ENCODE results near the gene NCCRP1. TPM values are rescaled to one million over a fixed set of nuclear protein-coding genes. Genes with fewer than 3 reads are reported as not detected.

NCCRP1 gene
- total and polyA plus RNA-seq, 8 donors: 0.37 to 40.6 TPM; not detected in 6

DNA sequence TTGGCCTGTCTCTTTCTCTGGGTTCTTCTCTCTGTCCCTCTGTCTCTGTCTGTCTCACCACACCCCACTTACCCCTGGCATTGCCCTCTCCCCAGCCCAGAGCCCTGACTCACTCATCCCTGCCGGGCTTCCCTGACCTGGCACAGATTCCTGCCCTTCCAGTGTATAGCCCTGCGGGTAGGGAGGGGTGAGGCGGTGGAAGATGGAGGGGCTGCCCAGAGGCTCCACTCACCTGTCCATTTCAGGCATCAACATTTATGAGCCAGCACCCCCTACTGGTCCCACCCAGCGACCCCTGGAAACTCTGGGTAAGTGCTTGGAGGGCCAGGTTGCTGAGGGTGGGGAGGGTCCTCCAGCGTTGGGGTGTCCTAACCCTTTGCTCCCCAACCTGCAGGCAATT is 1.0 kb downstream of the NCCRP1 start:
- Histone ChIP-seq H3K36me3 (no peaks in the 10 kb centered on the region), H3K27me3 (peaks cover 0 to 88% (median 47%) of the 10 kb centered on the region in 3 donors), H3K4me1 (peaks cover 7 to 25% (median 23%) of the 10 kb centered on the region in 4 donors), H3K4me3 (no peak overlapping the region), H3K9me3 (no peaks in the 10 kb centered on the region), H3K27ac (no peak overlapping the region)
- 44 to 50% (median 45%) methylated on average over 4 to 5 of the region's 5 CpGs for WGBS, 5 donors
- TF ChIP-seq, protein P1, sequence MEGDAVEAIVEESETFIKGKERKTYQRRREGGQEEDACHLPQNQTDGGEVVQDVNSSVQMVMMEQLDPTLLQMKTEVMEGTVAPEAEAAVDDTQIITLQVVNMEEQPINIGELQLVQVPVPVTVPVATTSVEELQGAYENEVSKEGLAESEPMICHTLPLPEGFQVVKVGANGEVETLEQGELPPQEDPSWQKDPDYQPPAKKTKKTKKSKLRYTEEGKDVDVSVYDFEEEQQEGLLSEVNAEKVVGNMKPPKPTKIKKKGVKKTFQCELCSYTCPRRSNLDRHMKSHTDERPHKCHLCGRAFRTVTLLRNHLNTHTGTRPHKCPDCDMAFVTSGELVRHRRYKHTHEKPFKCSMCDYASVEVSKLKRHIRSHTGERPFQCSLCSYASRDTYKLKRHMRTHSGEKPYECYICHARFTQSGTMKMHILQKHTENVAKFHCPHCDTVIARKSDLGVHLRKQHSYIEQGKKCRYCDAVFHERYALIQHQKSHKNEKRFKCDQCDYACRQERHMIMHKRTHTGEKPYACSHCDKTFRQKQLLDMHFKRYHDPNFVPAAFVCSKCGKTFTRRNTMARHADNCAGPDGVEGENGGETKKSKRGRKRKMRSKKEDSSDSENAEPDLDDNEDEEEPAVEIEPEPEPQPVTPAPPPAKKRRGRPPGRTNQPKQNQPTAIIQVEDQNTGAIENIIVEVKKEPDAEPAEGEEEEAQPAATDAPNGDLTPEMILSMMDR (IDR thresholded peaks at IDR 0.05): no peak
- TF ChIP-seq POLR2AphosphoS5 (IDR thresholded peaks at IDR 0.05): no peak
- no peak for TF ChIP-seq POLR2A (IDR thresholded peaks at IDR 0.05)
- no peak for TF ChIP-seq EP300 (IDR thresholded peaks at IDR 0.05)
- no peak for DNase-seq
- intact Hi-C loops (cut with DNase I; ENCODE audit: low total_unique reads): no loop called here

DNA sequence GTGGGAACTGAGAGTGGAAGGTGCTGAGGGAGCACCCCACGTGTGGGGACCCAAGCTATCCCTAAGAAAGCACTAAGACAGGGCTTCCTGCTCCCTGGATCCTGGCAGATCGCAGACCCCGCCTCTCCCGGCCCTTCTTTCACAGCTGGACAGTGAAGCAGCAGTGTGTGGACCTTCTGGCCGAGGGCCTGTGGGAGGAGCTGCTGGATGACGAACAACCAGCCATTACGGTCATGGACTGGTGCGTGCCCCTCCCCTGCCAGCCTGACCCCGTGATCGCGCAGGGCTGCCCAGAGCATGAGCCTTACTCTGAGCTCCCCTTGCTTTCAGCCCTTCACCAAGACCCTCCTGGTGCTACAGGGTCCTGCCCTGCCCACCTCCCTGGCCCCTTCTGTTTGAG is 2.3 kb downstream of the NCCRP1 start:
- H3K4me1 ChIP-seq: peaks cover 7 to 30% (median 26%) of the 10 kb centered on the region in 4 donors
- DNase-seq: peak; percentile 34 to 75
- TF ChIP-seq, protein P1 (IDR thresholded peaks at IDR 0.05): no peak
- TF ChIP-seq POLR2AphosphoS5 (IDR thresholded peaks at IDR 0.05): no peak
- no peak for TF ChIP-seq EP300 (IDR thresholded peaks at IDR 0.05)
- TF ChIP-seq POLR2A (IDR thresholded peaks at IDR 0.05): no peak
- H3K27me3 ChIP-seq: peaks cover 0 to 97% (median 59%) of the 10 kb centered on the region in 3 donors
- H3K9me3 ChIP-seq: no peaks in the 10 kb centered on the region
- H3K4me3 ChIP-seq: no peak overlapping the region
- WGBS, 5 donors: 31 to 63% (median 40%) methylated on average over 4 to 11 of the region's 11 CpGs
- no peak overlapping the region for H3K27ac ChIP-seq
- intact Hi-C loops (cut with DNase I; ENCODE audit: low total_unique reads): no loop called here
- H3K36me3 ChIP-seq: no peaks in the 10 kb centered on the region

DNA sequence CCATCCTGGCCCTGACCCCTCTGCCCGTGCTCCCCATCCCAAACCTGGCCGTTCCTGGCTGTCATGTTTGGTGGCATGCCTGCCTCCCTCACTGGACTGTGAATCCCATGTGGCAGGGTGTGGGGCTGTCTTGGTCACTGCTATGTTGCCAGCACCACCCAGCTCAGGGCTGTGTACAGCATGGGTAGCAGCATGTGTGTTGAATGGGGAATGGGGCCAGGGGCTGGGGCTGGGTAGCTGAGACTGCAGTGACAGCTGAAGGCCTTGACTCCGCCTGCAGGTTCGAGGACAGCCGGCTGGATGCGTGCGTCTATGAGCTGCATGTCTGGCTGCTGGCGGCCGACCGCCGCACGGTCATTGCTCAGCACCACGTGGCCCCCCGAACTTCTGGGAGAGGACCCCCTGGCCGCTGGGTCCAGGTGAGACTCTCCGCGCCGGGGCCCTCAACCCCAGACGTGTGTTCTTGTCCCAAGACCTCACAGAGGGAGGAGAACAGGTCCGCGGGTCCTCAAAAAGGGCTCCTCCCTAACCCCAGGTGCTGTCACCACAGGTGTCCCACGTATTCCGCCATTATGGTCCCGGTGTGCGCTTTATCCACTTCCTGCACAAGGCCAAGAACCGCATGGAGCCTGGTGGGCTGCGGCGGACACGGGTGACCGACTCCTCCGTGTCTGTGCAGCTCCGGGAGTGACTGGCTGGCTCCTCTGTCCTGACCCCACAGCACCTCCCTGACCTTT is 3.5 kb downstream of the NCCRP1 start:
- H3K9me3 ChIP-seq: no peaks in the 10 kb centered on the region
- no peak overlapping the region for H3K27ac ChIP-seq

DNA sequence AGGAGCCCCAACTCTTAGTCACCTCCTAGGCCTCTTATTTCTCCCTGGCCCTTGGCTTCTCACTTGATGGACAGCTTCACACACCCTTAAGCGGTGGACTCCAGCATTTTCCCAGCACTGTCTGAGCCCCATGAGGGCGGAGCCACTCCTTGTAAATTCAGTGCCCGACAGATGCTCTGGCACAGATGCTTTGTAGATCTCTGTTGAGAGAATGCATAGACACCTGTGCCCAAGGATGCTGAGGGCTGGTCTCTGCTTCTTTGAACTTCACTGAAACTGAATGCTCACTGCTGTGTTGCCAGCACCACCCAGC is 4.0 kb downstream of the NCCRP1 start:
- 69 to 91% (median 89%) methylated on average over 3 of the region's 3 CpGs for WGBS, 5 donors
- Histone ChIP-seq H3K27ac (no peak overlapping the region), H3K9me3 (no peaks in the 10 kb centered on the region), H3K4me3 (no peak overlapping the region), H3K36me3 (no peaks in the 10 kb centered on the region), H3K4me1 (peaks cover 7 to 37% (median 23%) of the 10 kb centered on the region in 4 donors), H3K27me3 (peaks cover 0 to 95% (median 61%) of the 10 kb centered on the region in 3 donors)
- intact Hi-C loops (cut with DNase I; ENCODE audit: low total_unique reads): no loop called here
- no peak for TF ChIP-seq POLR2AphosphoS5 (IDR thresholded peaks at IDR 0.05)
- no peak for TF ChIP-seq POLR2A (IDR thresholded peaks at IDR 0.05)
- no peak for TF ChIP-seq EP300 (IDR thresholded peaks at IDR 0.05)
- no peak for DNase-seq

More for the DNA sequence above, 3.5 kb downstream of the NCCRP1 start:
- TF ChIP-seq, protein P1 (IDR thresholded peaks at IDR 0.05): no peak
- TF ChIP-seq POLR2AphosphoS5 (IDR thresholded peaks at IDR 0.05) (no peak), POLR2A (IDR thresholded peaks at IDR 0.05) (no peak), EP300 (IDR thresholded peaks at IDR 0.05) (no peak)
- peaks cover 0 to 99% (median 62%) of the 10 kb centered on the region in 3 donors for H3K27me3 ChIP-seq
- H3K36me3 ChIP-seq: no peaks in the 10 kb centered on the region
- no peak overlapping the region for H3K4me3 ChIP-seq
- 86 to 92% (median 89%) methylated on average over 19 to 32 of the region's 32 CpGs for WGBS, 5 donors
- peaks cover 7 to 40% (median 27%) of the 10 kb centered on the region in 4 donors for H3K4me1 ChIP-seq
- intact Hi-C loops (cut with DNase I; ENCODE audit: low total_unique reads): no loop called here
- DNase-seq: no peak

DNA sequence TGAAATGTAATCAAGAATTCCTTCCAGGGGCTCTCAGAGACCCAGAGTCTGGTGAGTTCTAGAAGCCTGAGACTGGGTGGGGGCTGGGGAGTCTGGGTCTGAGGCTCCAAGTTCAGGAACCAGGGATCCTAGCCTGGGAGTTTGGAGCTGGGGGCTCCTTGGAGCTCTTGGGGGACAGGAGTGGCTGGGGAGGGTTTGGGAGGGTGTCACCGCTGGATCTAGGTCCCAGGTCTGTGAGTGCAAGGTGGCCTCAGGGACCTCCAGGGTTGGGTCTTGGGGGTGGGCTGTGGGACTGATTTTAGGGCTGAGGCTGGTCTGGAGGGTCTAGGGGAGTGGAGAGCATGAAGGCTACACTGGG is 6.2 kb downstream of the NCCRP1 start:
- intact Hi-C loops (cut with DNase I; ENCODE audit: low total_unique reads): no loop called here
- H3K4me1 ChIP-seq: peaks cover 0 to 20% (median 13%) of the 10 kb centered on the region in 4 donors
- 93 to 100% (median 97%) methylated on average over 1 of the region's 1 CpG; no CpG with 5 or more reads in 1 of the 5 donors for WGBS, 5 donors
- H3K27me3 ChIP-seq: peaks cover 0 to 73% (median 39%) of the 10 kb centered on the region in 3 donors
- no peak for DNase-seq
- H3K4me3 ChIP-seq: no peak overlapping the region
- H3K9me3 ChIP-seq: no peaks in the 10 kb centered on the region
- no peaks in the 10 kb centered on the region for H3K36me3 ChIP-seq
- TF ChIP-seq, protein P1 (IDR thresholded peaks at IDR 0.05): no peak
- no peak for TF ChIP-seq POLR2AphosphoS5 (IDR thresholded peaks at IDR 0.05)
- TF ChIP-seq POLR2A (IDR thresholded peaks at IDR 0.05): no peak
- no peak for TF ChIP-seq EP300 (IDR thresholded peaks at IDR 0.05)
- H3K27ac ChIP-seq: no peak overlapping the region
